Prostate gland (tissue), 2 donors: ENCODE measurements around the gene ZC2HC1B. TPM values are rescaled to one million over a fixed set of nuclear protein-coding genes. Genes with fewer than 3 reads are reported as not detected.

Experiments
- DNase-seq: peaks from one replicate; pipeline ENCODE4 v3.0.0-alpha.2; 2019; ENCODE audit warnings: low spot score
- H3K27ac ChIP-seq, 2 donors: fragments of 200-600 bp; sonication (generic); 2 replicates each; pipeline ENCODE4 v1.5.1; 2017 to 2019
- H3K27me3 ChIP-seq: fragments of 200-600 bp; sonication (generic); replicated peaks from 2 replicates; pipeline ENCODE4 v1.5.1; 2019; ENCODE audit not compliant: insufficient read depth
- H3K36me3 ChIP-seq, 2 donors: fragments of 200-600 bp; sonication (generic); 1 replicate in 1 of 2; 2 replicates in 1 of 2; pipeline versions ENCODE4 v1.5.1 to v1.8.1; 2017 to 2019
- H3K4me1 ChIP-seq: fragments of 200-600 bp; sonication (generic); replicated peaks from 2 replicates; pipeline ENCODE4 v1.5.1; 2019
- H3K4me3 ChIP-seq, 2 donors: fragments of 200-600 bp; sonication (generic); 2 replicates each; pipeline ENCODE4 v1.5.1; 2017 to 2019
- H3K9me3 ChIP-seq: fragments of 200-600 bp; sonication (generic); 2 replicates; pipeline ENCODE4 v1.5.1; 2017
- CTCF ChIP-seq, 4 experiments: fragments of 200-600 bp in 2 of 4; fragments of 450-650 bp in 2 of 4; sonication (generic) in 2 of 4; IDR thresholded peaks; 1 replicate in 3 of 4; 2 replicates in 1 of 4; pipeline ENCODE4 v1.5.1; 2016 to 2019; ENCODE audit warnings: antibody characterized with exemption in 4 of 4, mild to moderate bottlenecking in 2 of 4, moderate library complexity in 2 of 4
- POLR2A ChIP-seq: fragments of 450-650 bp; IDR thresholded peaks from one replicate; pipeline ENCODE4 v1.6.1; 2016; ENCODE audit warnings: antibody characterized with exemption, mild to moderate bottlenecking
- POLR2AphosphoS5 ChIP-seq: sonication (generic); formaldehyde crosslinking; IDR thresholded peaks from one replicate; pipeline ENCODE4 v1.6.1; 2017; ENCODE audit warnings: antibody characterized with exemption
- WGBS: methylation state at CpG from one replicate; pipeline ENCODE4 v1.1.5; 2018; 5-methylcytosine and 5-hydroxymethylcytosine counted together
- intact Hi-C: fragments of 100-400 bp; cut with DNase I; formaldehyde crosslinking; loops from one replicate; pipeline ENCODE4 v1.14.2; 2022
- total RNA-seq, 2 donors: library from RNA; depleted of rRNA; stranded (reverse); fragments of >200 nt; gene quantifications; one replicate each; pipeline ENCODE4 v1.1.0, GENCODE V29; 2016

The ZC2HC1B gene
- total RNA-seq, 2 donors from 2014 or later: 2.0 TPM; not detected in 1

GRCh38 chr6:143842461-143842901, 21.8 kb upstream of the ZC2HC1B start:
- no peaks in the 10 kb centered on the region for H3K36me3 ChIP-seq
- no peaks in the 10 kb centered on the region for H3K27me3 ChIP-seq
- H3K27ac ChIP-seq: peak overlapping the region; percentile 93
- no peak for TF ChIP-seq POLR2AphosphoS5
- TF ChIP-seq CTCF (IDR thresholded peaks at IDR 0.05): peak in 1 of 4 experiments; percentile 1
- H3K4me1 ChIP-seq: peaks cover 5% of the 10 kb centered on the region
- H3K9me3 ChIP-seq: no peaks in the 10 kb centered on the region
- peak; percentile 10 for DNase-seq
- peak overlapping the region; percentile 55 to 59 for H3K4me3 ChIP-seq
- intact Hi-C loops: loop anchor here (5.0 to 10.0 kb wide), 4 partner anchors 65 to 372 kb away; partner anchors contain the start of gene PHACTR2
- 13% methylated on average over 7 of the region's 7 CpGs for WGBS

- Histone ChIP-seq H3K36me3 (no peaks in the 10 kb centered on the region), H3K9me3 (no peaks in the 10 kb centered on the region), H3K4me3 (peak within 1 kb of the TSS; percentile 55 to 59), H3K27me3 (no peaks in the 10 kb centered on the region), H3K4me1 (peaks cover 5% of the 10 kb centered on the region), H3K27ac (peak within 1 kb of the TSS; percentile 93)
- intact Hi-C loops: loop anchor here (5.0 to 10.0 kb wide), 4 partner anchors 66 to 372 kb away; partner anchors contain the start of gene PHACTR2
- TF ChIP-seq POLR2A: peak; percentile 38
- peak; percentile 92 for TF ChIP-seq POLR2AphosphoS5
- peak in 2 of 4 experiments; percentile 19 to 34 for TF ChIP-seq CTCF (IDR thresholded peaks at IDR 0.05)
- DNase-seq: peak; percentile 96
- WGBS: under 1% methylated on average over 57 of the region's 64 CpGs
Observed at GRCh38 chr6:143842902-143843676, 21.2 kb upstream of the ZC2HC1B start, which contains the start of gene LTV1. TSS of gene LTV1 (plus strand) at chr6:143843338. CDS start at chr6:143843478, 140 bp downstream.

GRCh38 chr6:143843677-143843999, 20.6 kb upstream of the ZC2HC1B start:
- peak overlapping the region; percentile 55 to 59 for H3K4me3 ChIP-seq
- peaks cover 5% of the 10 kb centered on the region for H3K4me1 ChIP-seq
- H3K27ac ChIP-seq: peak overlapping the region; percentile 93
- H3K36me3 ChIP-seq: no peaks in the 10 kb centered on the region
- 0% methylated on average over 9 of the region's 9 CpGs for WGBS
- no peaks in the 10 kb centered on the region for H3K27me3 ChIP-seq
- H3K9me3 ChIP-seq: no peaks in the 10 kb centered on the region
- intact Hi-C loops: loop anchor here (5.0 to 10.0 kb wide), 4 partner anchors 66 to 371 kb away; partner anchors contain the start of gene PHACTR2
- no peak for TF ChIP-seq POLR2AphosphoS5
- TF ChIP-seq CTCF (IDR thresholded peaks at IDR 0.05): no peak
- no peak for TF ChIP-seq POLR2A
- DNase-seq: no peak

DNA sequence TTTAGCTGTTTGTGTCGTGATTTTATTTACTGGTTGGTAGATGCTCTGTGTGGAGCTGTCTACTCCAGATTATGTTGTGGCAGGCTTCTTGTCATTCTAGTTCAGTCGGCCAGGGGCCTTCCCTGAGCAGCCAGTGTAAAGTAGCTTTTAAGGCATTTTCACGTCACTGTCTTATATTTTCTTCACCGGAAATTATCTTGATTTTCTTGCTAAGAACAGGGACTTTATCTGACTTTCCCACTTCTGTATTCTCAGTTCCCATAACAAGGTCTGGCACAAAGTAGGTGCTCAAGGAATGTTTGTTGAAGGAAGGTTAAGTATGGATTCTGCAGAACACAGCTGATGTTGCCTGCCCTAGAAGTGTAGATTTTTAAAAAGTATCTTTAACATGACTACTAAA, 20.3 kb upstream of the ZC2HC1B start:
- no peak for DNase-seq
- intact Hi-C loops: loop anchor here (5.0 to 10.0 kb wide), 4 partner anchors 67 to 371 kb away; partner anchors contain the start of gene PHACTR2

More for the DNA sequence above, 20.3 kb upstream of the ZC2HC1B start:
- Histone ChIP-seq H3K27ac (peak overlapping the region in 1 of 2 donors; percentile 93), H3K4me1 (peaks cover 5% of the 10 kb centered on the region), H3K9me3 (no peaks in the 10 kb centered on the region), H3K27me3 (no peaks in the 10 kb centered on the region), H3K4me3 (peak overlapping the region; percentile 55 to 59), H3K36me3 (no peaks in the 10 kb centered on the region)
- WGBS: 8% methylated on average over 4 of the region's 4 CpGs
- TF ChIP-seq POLR2AphosphoS5: no peak
- TF ChIP-seq POLR2A: no peak
- no peak for TF ChIP-seq CTCF (IDR thresholded peaks at IDR 0.05)
